WI38 (cell line): Measurements from ENCODE around the gene DIPK1B.

Source experiments
- H3K4me3 ChIP-seq: 2 replicates; pipeline ENCODE4 v1.5.1; 2011; ENCODE audit warnings: low read depth, mild to moderate bottlenecking, control low read depth, low read length
- CTCF ChIP-seq: IDR thresholded peaks from 2 replicates; pipeline ENCODE4 v1.5.1; 2012; ENCODE audit warnings: low read depth, mild to moderate bottlenecking, control low read depth, low read length

DIPK1B gene

GRCh38 chr9:136739509-136739908, 27.1 kb downstream of the DIPK1B start:
- H3K4me3 ChIP-seq: no peak overlapping the region
- no peak for TF ChIP-seq CTCF

- no peak overlapping the region for H3K4me3 ChIP-seq
- TF ChIP-seq CTCF: no peak
Observed at GRCh38 chr9:136740069-136740468, 27.7 kb downstream of the DIPK1B start.

- no peak overlapping the region for H3K4me3 ChIP-seq
- TF ChIP-seq CTCF: no peak
Observed at GRCh38 chr9:136740491-136740890, 28.1 kb downstream of the DIPK1B start.

- H3K4me3 ChIP-seq: no peak overlapping the region
- no peak for TF ChIP-seq CTCF
Observed at GRCh38 chr9:136740971-136741882, 28.9 kb downstream of the DIPK1B start.

GRCh38 chr9:136741883-136742571, 29.7 kb downstream of the DIPK1B start:
- no peak for TF ChIP-seq CTCF
- no peak overlapping the region for H3K4me3 ChIP-seq

- H3K4me3 ChIP-seq: no peak within 1 kb of the TSS
- peak; percentile 38 for TF ChIP-seq CTCF
Observed at GRCh38 chr9:136742591-136743391, 30.4 kb downstream of the DIPK1B start, which contains the start of gene LCN10. Gene LCN10 (minus strand): TSS chr9:136742940. CDS start chr9:136742903, 37 bp downstream.
